ENCODE results near the gene MAG. TPM values are rescaled to one million over a fixed set of nuclear protein-coding genes. Genes with fewer than 3 reads are reported as not detected.

The MAG gene
- total RNA-seq, 1 donor from 2014 or later = not detected

DNA sequence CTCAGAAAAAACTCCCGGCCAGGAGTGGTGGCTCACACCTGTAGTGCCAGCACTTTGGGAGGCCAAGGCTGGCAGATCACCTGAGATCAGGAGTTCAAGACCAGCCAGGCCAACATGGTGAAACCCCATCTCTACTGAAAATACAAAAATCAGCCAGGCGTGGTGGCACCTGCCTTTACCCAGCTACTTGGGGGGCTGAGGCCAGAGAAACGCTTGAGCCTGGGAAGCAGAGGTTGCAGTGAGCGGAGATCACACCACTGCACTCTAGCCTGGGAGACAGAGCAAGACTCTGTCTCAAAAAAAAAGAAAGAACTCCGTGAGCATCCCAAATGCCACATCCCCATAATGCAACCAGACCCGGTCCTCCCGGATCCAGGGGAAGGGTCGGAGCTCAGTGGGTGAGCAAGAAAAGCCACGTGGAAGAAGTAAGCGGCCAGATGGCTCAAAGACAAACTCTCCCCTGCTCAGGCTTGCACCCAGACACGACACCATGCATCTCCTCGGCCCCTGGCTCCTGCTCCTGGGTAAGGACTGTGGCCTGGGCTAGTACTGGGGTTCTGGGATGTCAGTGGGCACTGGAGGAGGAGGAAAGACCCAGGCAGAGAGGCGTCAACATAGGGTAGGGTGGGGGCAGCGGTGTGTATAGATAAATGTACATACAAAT is 39.7 kb downstream of the MAG start:
- DNase-seq (ENCODE audit: missing footprints) = no peak
- no peak for ATAC-seq
- intact Hi-C loops (cut with DNase I) = no loop called here

DNA sequence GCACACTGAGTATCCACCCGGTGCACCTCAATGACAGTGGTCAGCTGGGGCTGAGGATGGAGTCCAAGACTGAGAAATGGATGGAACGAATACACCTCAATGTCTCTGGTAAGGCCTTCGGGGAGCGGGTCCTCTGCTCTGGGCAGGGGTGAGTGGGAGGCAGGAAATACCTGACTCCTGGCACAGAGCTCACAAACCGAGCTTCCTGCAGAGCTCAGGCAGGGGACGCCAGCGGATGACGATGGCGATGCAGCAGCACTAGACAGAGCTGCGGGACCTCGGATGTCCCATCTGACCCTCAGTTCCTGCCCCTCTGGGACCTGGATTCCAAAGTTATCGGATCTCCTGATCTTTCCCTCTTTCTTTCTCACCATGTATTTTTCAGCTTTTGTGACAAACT is 40.9 kb downstream of the MAG start:
- DNase-seq (ENCODE audit: missing footprints) = no peak
- intact Hi-C loops (cut with DNase I) = no loop called here
- ATAC-seq = no peak

DNA sequence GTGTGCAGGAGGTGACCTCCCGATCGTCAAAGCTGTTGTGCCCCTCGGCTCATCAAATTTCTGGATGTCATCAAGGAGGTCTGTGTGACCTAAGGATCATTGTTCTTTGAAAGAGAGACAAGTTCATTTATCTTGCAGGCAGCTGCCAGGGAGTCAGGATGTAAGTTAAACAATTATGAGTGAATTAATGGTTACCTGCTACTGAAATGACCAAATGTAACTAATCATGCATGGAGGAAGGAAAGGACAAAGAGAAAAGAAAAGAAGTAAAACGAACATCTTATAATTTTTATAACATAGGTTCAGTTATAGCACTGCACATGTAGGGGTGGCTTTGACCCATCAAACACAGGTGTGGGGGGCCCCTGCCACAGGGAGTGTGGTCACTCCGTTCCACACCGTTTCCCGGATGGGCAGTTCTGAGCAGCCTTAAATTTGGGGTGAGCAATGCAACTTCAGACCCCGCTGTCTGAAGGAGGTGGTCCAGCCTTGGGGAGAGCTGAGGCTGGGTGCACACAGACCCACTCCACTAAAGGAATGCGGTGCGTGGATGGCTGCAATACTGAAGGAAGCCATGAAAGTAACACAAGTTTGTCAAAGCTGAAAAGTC is 42.3 kb downstream of the MAG start:
- DNase-seq (ENCODE audit: missing footprints) = no peak
- ATAC-seq = no peak
- intact Hi-C loops (cut with DNase I) = no loop called here

DNA sequence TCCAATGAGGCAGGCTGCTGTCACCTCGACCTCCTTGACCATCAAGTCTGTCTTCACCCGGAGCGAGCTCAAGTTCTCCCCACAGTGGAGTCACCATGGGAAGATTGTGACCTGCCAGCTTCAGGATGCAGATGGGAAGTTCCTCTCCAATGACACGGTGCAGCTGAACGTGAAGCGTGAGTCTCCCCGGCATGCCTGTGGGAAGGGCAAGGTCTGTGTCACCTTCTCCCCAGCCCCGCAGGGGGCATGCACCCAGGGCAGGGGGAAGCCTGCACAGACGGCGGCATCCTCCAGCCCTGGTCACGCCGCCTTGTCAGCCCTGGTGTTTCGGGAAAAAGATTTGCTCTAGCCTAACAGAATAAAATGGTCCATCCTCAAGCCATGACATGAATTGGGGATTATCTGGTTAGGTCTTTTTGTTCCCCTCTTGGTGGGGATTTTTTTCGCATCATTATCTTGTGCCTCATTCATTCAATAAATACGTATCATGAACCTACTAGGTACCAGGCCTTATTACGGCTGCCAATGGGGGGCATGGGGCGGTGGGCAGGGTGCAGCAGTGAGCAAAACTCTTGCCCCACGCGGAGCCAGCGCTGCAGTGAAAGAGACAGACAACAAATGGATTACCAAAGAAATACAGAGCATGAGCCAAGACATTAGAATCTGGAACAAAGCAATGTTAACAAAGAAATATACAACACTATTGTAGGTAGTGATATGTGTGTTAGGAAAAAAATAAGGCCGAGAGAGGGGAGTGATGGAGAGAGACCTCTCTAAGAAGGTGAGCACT is 44.4 kb downstream of the MAG start:
- DNase-seq (ENCODE audit: missing footprints) (no peak), ATAC-seq (no peak)
- intact Hi-C loops (cut with DNase I) = no loop called here

DNA sequence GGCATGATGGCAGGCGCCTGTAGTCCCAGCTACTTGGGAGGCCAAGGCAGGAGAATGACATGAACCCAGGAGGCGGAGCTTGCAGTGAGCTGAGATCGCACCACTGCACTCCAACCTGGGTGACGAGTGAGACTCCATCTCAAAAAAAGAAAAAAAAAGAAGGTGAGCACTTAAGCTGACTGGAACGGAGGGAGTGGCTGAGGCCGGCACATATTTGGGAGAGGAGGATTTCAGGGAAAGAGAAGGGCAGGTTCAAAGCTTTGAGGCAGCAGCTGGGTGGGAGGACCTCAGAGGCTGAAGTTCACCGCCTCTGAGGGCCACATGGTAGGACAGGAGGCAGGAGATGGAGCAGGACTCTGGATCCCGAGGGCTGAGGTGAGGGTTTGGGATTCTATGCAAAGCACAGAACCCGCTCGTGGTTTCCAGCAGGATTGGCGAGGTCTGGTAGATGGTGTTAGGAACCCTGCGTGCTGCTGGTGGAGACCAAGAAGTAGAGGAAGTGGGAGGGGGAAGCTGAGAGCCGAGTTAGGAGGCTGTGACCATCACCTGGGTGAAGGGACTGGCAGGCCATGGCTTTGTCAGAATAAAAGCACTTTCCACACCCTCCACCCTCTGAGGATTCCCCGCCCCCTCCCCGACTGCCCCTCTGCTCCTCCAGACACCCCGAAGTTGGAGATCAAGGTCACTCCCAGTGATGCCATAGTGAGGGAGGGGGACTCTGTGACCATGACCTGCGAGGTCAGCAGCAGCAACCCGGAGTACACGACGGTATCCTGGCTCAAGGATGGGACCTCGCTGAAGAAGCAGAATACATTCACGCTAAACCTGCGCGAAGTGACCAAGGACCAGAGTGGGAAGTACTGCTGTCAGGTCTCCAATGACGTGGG is 45.4 kb downstream of the MAG start:
- intact Hi-C loops (cut with DNase I) = no loop called here
- no peak for ATAC-seq

DNA sequence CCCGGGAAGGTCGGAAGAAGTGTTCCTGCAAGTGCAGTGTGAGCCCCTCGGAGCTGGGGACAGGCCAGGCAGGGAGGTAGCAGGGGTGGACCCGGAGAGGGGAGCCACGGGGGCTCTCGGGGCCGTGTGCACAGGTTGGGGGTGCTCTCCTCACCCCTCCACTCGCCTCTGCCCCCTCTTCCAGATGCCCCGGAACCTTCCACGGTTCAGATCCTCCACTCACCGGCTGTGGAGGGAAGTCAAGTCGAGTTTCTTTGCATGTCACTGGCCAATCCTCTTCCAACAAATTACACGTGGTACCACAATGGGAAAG is 46.0 kb downstream of the MAG start:
- DNase-seq (ENCODE audit: missing footprints) = no peak

More for the DNA sequence above, 45.4 kb downstream of the MAG start:
- DNase-seq (ENCODE audit: missing footprints) = no peak

DNA sequence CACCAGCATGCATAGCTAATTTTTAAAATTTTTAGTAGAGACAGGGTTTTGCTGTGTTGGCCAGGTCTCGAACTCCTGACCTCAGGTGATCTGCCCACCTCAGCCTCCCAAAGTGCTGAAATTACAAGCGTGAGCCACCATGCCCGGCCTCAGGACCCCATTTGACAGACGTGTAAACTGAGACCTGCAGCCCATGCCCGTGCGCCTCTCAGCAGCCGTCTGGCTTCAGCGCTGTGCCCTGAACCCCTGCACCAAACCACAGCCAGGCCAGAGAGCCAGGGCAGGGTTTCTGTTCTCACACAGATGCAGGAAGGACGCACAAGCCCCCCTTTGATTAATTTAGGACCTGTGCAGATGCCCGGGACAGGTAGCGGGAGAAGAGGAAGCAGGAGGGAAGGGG is 48.5 kb downstream of the MAG start:
- intact Hi-C loops (cut with DNase I) = no loop called here
- ATAC-seq (no peak), DNase-seq (ENCODE audit: missing footprints) (no peak)

More for the DNA sequence above, 46.0 kb downstream of the MAG start:
- no peak for ATAC-seq
- intact Hi-C loops (cut with DNase I) = no loop called here

DNA sequence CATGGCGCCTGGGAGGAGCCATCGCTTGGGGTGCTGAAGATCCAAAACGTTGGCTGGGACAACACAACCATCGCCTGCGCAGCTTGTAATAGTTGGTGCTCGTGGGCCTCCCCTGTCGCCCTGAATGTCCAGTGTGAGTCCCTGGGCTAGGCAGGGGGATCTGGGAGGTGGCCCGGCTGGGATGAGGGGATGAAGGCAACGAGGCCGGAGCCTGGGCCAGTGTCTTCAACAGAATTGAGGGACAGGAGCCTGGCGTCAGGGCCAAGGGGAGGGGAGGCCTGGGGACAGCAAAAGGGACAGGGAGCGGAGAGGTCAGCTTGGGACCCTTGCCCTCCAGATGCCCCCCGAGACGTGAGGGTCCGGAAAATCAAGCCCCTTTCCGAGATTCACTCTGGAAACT is 49.0 kb downstream of the MAG start:
- intact Hi-C loops (cut with DNase I) = no loop called here
- no peak for ATAC-seq
- DNase-seq (ENCODE audit: missing footprints) = no peak

DNA sequence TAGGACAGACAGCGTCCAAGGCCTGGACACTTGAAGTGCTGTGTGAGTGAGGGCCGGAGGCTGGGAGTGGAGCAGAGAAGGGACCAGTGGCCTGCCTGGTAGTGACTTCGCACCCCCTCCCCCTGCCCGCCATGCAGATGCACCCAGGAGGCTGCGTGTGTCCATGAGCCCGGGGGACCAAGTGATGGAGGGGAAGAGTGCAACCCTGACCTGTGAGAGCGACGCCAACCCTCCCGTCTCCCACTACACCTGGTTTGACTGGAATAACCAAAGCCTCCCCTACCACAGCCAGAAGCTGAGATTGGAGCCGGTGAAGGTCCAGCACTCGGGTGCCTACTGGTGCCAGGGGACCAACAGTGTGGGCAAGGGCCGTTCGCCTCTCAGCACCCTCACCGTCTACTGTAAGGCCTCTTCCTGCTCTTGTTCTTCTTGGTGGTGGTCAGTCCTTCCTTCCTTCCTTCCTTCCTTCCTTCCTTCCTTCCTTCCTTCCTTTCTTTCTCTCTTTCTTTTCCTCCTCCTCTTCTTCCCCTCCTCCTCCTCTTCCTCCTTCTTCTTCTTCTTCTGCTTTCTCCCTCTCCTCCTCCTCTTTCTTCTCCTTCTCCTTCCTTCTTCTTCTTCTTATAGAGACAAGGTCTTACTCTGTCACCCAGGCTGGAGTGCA is 49.7 kb downstream of the MAG start:
- intact Hi-C loops (cut with DNase I) = no loop called here
- no peak for ATAC-seq
- no peak for DNase-seq (ENCODE audit: missing footprints)

DNA sequence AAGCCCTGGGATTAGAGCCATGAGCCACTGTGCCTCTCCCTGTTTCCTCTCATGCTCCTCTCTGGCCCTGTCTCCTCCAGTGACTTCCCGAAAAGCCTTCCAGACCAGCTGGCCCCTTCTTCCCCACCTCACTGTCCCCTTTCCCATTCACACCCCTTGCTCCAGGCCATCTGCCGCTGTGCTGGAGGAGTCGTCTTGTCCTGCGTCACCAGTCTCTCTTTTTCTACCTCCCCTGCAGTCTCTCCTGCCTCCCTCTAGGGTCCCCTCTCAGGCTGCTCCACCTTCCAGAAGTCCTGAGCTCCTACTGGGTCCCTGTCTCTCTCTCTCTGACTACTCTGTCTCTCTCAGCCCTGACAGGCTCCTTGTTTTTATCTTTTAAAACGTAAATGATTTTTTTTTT is 50.5 kb downstream of the MAG start:
- no peak for DNase-seq (ENCODE audit: missing footprints)
- no peak for ATAC-seq
- intact Hi-C loops (cut with DNase I) = no loop called here

DNA sequence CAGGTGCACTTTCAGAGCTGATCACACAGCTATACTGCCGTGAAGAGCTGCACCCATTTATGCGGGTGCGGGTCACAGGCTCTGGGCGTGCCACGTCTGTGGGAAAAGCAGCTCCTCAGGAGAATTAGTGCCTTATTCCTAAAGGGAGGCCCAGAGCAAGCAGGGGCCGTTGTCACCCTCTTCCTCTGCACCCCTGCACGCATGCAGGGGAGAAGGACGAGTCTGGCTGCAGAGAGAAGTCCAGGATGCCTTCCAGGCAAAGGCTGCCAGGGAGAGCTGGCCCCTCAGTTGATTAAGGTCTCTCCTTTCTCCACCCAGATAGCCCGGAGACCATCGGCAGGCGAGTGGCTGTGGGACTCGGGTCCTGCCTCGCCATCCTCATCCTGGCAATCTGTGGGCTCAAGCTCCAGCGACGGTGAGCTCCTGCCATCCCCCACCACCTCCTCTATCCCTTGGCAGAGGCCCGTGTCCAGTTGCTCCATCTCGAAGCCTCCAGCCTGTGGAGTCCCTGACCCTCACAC is 52.6 kb downstream of the MAG start:
- DNase-seq (ENCODE audit: missing footprints) = no peak
- intact Hi-C loops (cut with DNase I) = no loop called here

DNA sequence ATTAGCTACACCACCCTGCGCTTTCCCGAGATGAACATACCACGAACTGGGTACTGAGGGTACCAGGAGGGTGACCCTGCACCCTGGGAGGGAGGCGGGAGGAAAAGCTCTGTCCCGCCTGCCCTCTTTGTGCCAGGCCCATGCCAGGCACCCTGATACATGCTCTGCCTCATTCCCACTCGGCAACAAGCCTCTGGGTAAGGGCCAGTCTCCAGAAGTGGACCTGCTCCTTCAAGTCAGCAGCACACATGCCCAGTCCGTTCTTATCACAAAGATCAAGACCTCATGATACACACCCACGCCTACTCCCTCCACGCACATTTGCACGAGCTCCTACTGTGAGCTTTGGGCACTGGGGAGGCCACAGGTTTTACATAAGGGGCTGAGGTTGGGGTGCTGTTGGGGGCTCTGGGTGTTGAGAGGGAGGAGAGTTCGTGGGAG is 53.7 kb downstream of the MAG start:
- DNase-seq (ENCODE audit: missing footprints) (no peak), ATAC-seq (no peak)
- intact Hi-C loops (cut with DNase I) = no loop called here

More for the DNA sequence above, 52.6 kb downstream of the MAG start:
- no peak for ATAC-seq

DNA sequence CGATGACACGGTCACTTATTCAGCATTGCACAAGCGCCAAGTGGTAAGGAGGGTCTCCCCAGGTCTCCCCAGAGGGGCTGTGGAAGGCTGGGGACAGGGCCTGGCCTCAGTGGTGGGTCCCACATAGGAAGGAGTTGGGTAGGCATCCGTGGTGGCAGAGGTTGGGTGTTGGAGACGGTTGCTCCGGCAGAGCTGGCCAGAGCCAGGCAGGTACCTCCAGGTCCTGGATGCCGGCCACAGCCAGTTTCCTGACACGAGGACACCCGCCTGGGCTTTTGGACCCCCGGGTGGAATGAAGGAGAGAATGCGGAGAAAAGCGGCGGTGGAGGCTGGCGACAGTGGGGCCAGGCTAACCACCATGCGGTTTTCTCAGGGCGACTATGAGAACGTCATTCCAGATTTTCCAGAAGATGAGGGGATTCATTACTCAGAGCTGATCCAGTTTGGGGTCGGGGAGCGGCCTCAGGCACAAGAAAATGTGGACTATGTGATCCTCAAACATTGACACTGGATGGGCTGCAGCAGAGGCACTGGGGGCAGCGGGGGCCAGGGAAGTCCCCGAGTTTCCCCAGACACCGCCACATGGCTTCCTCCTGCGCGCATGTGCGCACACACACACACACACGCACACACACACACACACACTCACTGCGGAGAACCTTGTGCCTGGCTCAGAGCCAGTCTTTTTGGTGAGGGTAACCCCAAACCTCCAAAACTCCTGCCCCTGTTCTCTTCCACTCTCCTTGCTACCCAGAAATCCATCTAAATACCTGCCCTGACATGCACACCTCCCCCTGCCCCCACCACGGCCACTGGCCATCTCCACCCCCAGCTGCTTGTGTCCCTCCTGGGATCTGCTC is 54.5 kb downstream of the MAG start:
- intact Hi-C loops (cut with DNase I) = no loop called here
- ATAC-seq (no peak), DNase-seq (ENCODE audit: missing footprints) (no peak)

DNA sequence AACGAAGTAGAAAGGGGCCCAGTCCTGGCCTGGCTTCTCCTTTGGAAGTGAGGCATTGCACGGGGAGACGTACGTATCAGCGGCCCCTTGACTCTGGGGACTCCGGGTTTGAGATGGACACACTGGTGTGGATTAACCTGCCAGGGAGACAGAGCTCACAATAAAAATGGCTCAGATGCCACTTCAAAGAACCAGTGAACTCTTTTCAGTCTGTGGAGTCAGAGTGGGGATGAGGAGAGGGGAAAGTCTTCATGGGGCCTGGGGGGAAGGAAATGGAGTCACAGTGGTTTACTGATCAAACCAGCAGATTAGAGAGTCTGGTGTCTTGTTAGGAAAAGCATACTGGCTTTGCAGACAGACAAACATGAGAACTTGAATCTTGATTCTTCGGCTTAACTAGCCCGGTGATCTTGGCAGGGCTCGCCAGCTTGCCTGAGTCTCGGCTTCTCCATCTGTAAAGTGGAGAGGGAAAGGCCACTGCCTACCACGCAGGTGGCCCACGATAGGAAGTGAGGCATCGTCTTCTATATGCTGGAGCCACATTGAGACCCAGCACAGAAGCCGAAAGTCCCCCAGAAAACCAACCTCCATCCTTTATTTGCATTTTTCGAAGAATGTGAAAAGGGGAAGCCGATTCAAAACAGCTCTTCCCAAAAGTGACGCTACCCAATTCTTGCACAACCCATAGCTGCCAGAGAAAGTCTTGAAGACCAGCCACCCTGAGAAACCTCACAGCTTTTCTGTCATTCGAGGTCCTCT is 55.4 kb downstream of the MAG start, which contains the start of gene FFAR1:
FFAR1 (plus strand) TSS at position 732 of the 759 bp plus-strand sequence. CDS start 3,650 bp downstream, outside the sequence.
- DNase-seq (ENCODE audit: missing footprints) = no peak
- ATAC-seq = no peak
- intact Hi-C loops (cut with DNase I) = no loop called here

DNA sequence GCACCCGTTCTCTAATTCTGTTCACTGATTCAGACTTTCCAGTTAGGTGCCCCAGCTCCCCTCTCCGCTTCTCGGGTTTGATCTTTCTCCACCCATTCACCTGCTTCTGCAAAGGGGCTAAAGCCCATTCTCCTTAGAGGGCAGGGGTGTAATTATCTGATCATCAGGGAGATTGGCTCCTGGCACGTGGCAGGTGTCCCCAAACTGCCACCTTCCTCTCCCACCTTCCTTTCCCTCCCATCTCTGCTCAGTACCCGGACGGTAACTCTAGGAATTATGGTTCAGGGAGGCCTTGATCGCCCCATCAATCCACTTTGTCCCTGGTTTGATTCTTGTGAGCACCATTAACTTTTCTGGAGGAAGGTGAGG is 56.0 kb downstream of the MAG start:
- intact Hi-C loops (cut with DNase I) = no loop called here
- DNase-seq (ENCODE audit: missing footprints) (no peak), ATAC-seq (no peak)

DNA sequence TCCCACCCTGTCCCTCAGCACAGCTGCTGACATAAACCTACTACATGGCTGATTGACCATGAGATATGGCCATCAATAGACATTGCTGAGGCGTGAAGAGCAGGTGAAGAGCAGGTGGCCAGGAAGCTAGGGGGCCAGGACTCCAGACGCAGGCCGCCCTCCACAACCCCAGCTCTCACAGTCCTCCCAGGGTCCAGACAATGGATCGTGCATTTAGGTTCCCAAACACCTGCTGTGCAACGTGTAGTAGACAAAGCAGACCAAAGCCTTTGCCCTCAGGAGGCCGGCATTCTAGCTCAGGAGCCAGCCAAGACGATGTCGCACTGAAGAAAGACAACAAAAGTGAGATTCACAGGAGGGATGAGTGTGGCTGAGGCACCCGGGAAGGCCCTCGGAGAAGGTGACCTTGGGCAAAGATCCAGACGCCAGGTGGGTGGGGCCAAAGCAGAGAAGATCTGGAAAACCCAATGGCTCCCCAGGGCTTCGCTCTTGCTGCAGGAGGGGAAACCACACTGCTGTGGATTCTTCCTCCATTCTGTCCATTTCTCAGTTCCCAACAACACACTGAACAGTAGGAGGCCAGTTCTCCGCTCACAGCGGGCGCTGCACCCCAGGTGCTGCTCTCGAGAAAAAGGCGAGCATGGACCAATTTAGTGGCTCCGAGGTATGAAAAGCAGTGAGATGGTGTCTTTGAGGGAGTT is 57.1 kb downstream of the MAG start:
- ATAC-seq (no peak), DNase-seq (ENCODE audit: missing footprints) (no peak)
- intact Hi-C loops (cut with DNase I) = no loop called here

Measured in Right ventricle myocardium inferior (tissue), 1 donor.